Measurements from ENCODE around the gene HTR6. TPM values are rescaled to one million over a fixed set of nuclear protein-coding genes. Genes with fewer than 3 reads are reported as not detected.

The HTR6 gene
- polyA plus RNA-seq, 1 donor from 2014 or later: not detected

- H3K27ac ChIP-seq (ENCODE audit: low read length): no peak overlapping the region
Observed at GRCh38 chr1:19646377-19647319, 18.0 kb upstream of the HTR6 start.

GRCh38 chr1:19647643-19648042 is 17.0 kb upstream of the HTR6 start:
- no peaks in the 10 kb centered on the region for H3K9me3 ChIP-seq (ENCODE audit: low read length)
- H3K4me2 ChIP-seq (ENCODE audit: low read length): no peak overlapping the region
- no peaks in the 10 kb centered on the region for H4K20me1 ChIP-seq (ENCODE audit: insufficient read depth)
- no peak overlapping the region for H3K27ac ChIP-seq (ENCODE audit: low read length)
- no peaks in the 10 kb centered on the region for H3K79me2 ChIP-seq (replicated peaks; ENCODE audit: insufficient read depth, low read length)
- TF ChIP-seq CTCF (IDR thresholded peaks at IDR 0.05; ENCODE audit: poor library complexity, severe bottlenecking): no peak
- TF ChIP-seq TAF1 (IDR thresholded peaks at IDR 0.05; ENCODE audit: low read depth): no peak
- no peak for TF ChIP-seq EZH2 (IDR thresholded peaks at IDR 0.05; ENCODE audit: borderline replicate concordance, insufficient read depth, low read length, poor library complexity, severe bottlenecking)
- no peak for TF ChIP-seq RAD21 (conservative IDR thresholded peaks at IDR 0.05)
- no peak for TF ChIP-seq MXI1 (conservative IDR thresholded peaks at IDR 0.05; ENCODE audit: poor library complexity, severe bottlenecking)
- TF ChIP-seq EP300 (conservative IDR thresholded peaks at IDR 0.05; ENCODE audit: poor library complexity, severe bottlenecking): no peak
- no peak for TF ChIP-seq POLR2AphosphoS5 (IDR thresholded peaks at IDR 0.05)
- no peak for TF ChIP-seq SMC3 (conservative IDR thresholded peaks at IDR 0.05; ENCODE audit: poor library complexity)
- no peak for TF ChIP-seq REST (IDR thresholded peaks at IDR 0.05; ENCODE audit: borderline replicate concordance)
- no peaks in the 10 kb centered on the region for H3F3A ChIP-seq (ENCODE audit: insufficient read depth, low read length, poor library complexity, severe bottlenecking)
- no peaks in the 10 kb centered on the region for H3K9me2 ChIP-seq (ENCODE audit: insufficient read depth, low read length)
- H3K36me3 ChIP-seq (ENCODE audit: insufficient read depth, low read length): no peaks in the 10 kb centered on the region
- no peak overlapping the region for H3K9ac ChIP-seq (ENCODE audit: low read length)
- H3K4me3 ChIP-seq (ENCODE audit: low read length): no peak overlapping the region
- H3K27me3 ChIP-seq (ENCODE audit: insufficient read depth, low read depth, low read length): peaks cover 28% of the 10 kb centered on the region
- no peak overlapping the region for H2AFZ ChIP-seq (ENCODE audit: low read depth, low read length)

More at GRCh38 chr1:19646377-19647319, 18.0 kb upstream of the HTR6 start:
- Histone ChIP-seq H3K36me3 (ENCODE audit: insufficient read depth, low read length) (no peaks in the 10 kb centered on the region), H3K79me2 (replicated peaks; ENCODE audit: insufficient read depth, low read length) (no peaks in the 10 kb centered on the region), H3K27me3 (ENCODE audit: insufficient read depth, low read depth, low read length) (peaks cover 32% of the 10 kb centered on the region), H3K9ac (ENCODE audit: low read length) (no peak overlapping the region), H3K9me2 (ENCODE audit: insufficient read depth, low read length) (no peaks in the 10 kb centered on the region), H3F3A (ENCODE audit: insufficient read depth, low read length, poor library complexity, severe bottlenecking) (no peaks in the 10 kb centered on the region), H3K9me3 (ENCODE audit: low read length) (no peaks in the 10 kb centered on the region), H3K4me3 (ENCODE audit: low read length) (no peak overlapping the region), H3K4me2 (ENCODE audit: low read length) (no peak overlapping the region), H2AFZ (ENCODE audit: low read depth, low read length) (no peak overlapping the region), H4K20me1 (ENCODE audit: insufficient read depth) (no peaks in the 10 kb centered on the region)
- TF ChIP-seq RAD21 (conservative IDR thresholded peaks at IDR 0.05) (no peak), CTCF (IDR thresholded peaks at IDR 0.05; ENCODE audit: poor library complexity, severe bottlenecking) (no peak), POLR2AphosphoS5 (IDR thresholded peaks at IDR 0.05) (no peak), TAF1 (IDR thresholded peaks at IDR 0.05; ENCODE audit: low read depth) (no peak)

Data from neural cell (in vitro differentiated cells).